A673 (cell line): ENCODE results near the gene NSRP1.

Experiments
- CTCF ChIP-seq: fragments of 300-800, 200-600 bp; sonication (generic); conservative IDR thresholded peaks from 2 replicates; pipeline ENCODE4 v1.5.1; 2017; ENCODE audit warnings: low read depth, mild to moderate bottlenecking, antibody characterized with exemption, low read length, moderate library complexity, mixed read lengths
- EZH2 ChIP-seq: fragments of 200-600 bp; sonication (generic); IDR thresholded peaks from 2 replicates; pipeline ENCODE4 v1.6.1; 2017; ENCODE audit warnings: borderline replicate concordance, low read depth, mild to moderate bottlenecking, mixed read lengths, antibody characterized with exemption, low read length; ENCODE audit not compliant: poor library complexity, severe bottlenecking

- TF ChIP-seq CTCF (no peak), EZH2 (no peak)
Measured at GRCh38 chr17:30160419-30161172, 44.0 kb downstream of the NSRP1 start.
